HEK293 (cell line): Measurements from ENCODE around the gene KCNK1.

ENCODE experiments used
- CTCF ChIA-PET: fragments of 350-600 bp; formaldehyde crosslinking; extraction: SDS; loops from one replicate; lab custom pipeline; 2021; ENCODE audit warnings: antibody characterized with exemption; lab: Yijun Ruan, JAX
- POLR2A ChIA-PET: fragments of 300-600 bp; formaldehyde crosslinking; extraction: SDS; loops from one replicate; lab custom pipeline; 2020; ENCODE audit warnings: antibody characterized with exemption, inconsistent platforms; lab: Yijun Ruan, JAX
- H3K27ac ChIP-seq: fragments of 200-500 bp; sonication (Bioruptor generic); 2 replicates; pipeline ENCODE4 v1.5.1; 2014; ENCODE audit warnings: low read depth, low read length, control low read depth, inconsistent platforms; ENCODE audit errors: extremely low read depth
- H3K36me3 ChIP-seq, 2 experiments: fragments of 200-500 bp in 1 of 2; sonication (Bioruptor generic) in 1 of 2; 1 replicate in 1 of 2; 2 replicates in 1 of 2; pipeline ENCODE4 v1.5.1; 2014 to 2017; ENCODE audit warnings: inconsistent platforms in 2 of 2, low read length in 2 of 2; ENCODE audit not compliant: control insufficient read depth in 2 of 2, insufficient read depth in 1 of 2
- H3K4me1 ChIP-seq: fragments of 200-500 bp; sonication (Bioruptor generic); 2 replicates; pipeline ENCODE4 v1.5.1; 2014; ENCODE audit warnings: mild to moderate bottlenecking, low read length, inconsistent platforms; ENCODE audit not compliant: control insufficient read depth, insufficient read depth
- H3K4me3 ChIP-seq: 2 replicates; pipeline ENCODE4 v1.5.1; 2011; ENCODE audit warnings: low read depth, mild to moderate bottlenecking, control low read depth, low read length, moderate library complexity
- H3K9me3 ChIP-seq: fragments of 200-500 bp; sonication (Bioruptor generic); 2 replicates; pipeline ENCODE4 v1.5.1; 2014; ENCODE audit warnings: low read depth, low read length, inconsistent platforms; ENCODE audit not compliant: control insufficient read depth, insufficient read depth
- GFI1B ChIP-seq: fragments of 450-650 bp; formaldehyde crosslinking; IDR thresholded peaks from 2 replicates; pipeline ENCODE4 v1.5.1; 2016; ENCODE audit warnings: missing biosample characterization, missing genetic modification characterization
- REST ChIP-seq: fragments of 450-650 bp; formaldehyde crosslinking; IDR thresholded peaks from 2 replicates; pipeline ENCODE4 v1.5.1; 2016; ENCODE audit warnings: missing biosample characterization, missing genetic modification characterization
- ZNF112 ChIP-seq: fragments of 450-650 bp; formaldehyde crosslinking; IDR thresholded peaks from 2 replicates; pipeline ENCODE4 v1.5.0; 2017; ENCODE audit warnings: missing biosample characterization, missing genetic modification characterization
- ZNF132 ChIP-seq: fragments of 450-650 bp; formaldehyde crosslinking; IDR thresholded peaks from 2 replicates; pipeline ENCODE4 v1.5.1; 2017; ENCODE audit warnings: missing biosample characterization, missing genetic modification characterization, borderline replicate concordance
- ZNF133 ChIP-seq: fragments of 450-650 bp; formaldehyde crosslinking; IDR thresholded peaks from 2 replicates; pipeline ENCODE4 v1.5.1; 2016; ENCODE audit warnings: missing biosample characterization, missing genetic modification characterization
- ZNF16 ChIP-seq: fragments of 450-650 bp; formaldehyde crosslinking; IDR thresholded peaks from 2 replicates; pipeline ENCODE4 v1.5.1; 2016; ENCODE audit warnings: low read depth, missing biosample characterization, missing genetic modification characterization
- ZNF266 ChIP-seq: fragments of 450-650 bp; formaldehyde crosslinking; IDR thresholded peaks from 2 replicates; pipeline ENCODE4 v1.5.1; 2016; ENCODE audit warnings: missing biosample characterization, missing genetic modification characterization, low read depth
- ZNF610 ChIP-seq: fragments of 450-650 bp; formaldehyde crosslinking; IDR thresholded peaks from 2 replicates; pipeline ENCODE4 v1.5.1; 2016; ENCODE audit warnings: missing biosample characterization, missing genetic modification characterization, borderline replicate concordance
- ZNF624 ChIP-seq: fragments of 450-650 bp; formaldehyde crosslinking; IDR thresholded peaks from 2 replicates; pipeline ENCODE4 v1.5.1; 2017; ENCODE audit warnings: missing biosample characterization, missing genetic modification characterization
- ZNF660 ChIP-seq: fragments of 450-650 bp; IDR thresholded peaks from 2 replicates; pipeline ENCODE4 v1.5.1; 2018; ENCODE audit warnings: missing biosample characterization, mild to moderate bottlenecking, missing genetic modification characterization
- ZNF664 ChIP-seq: fragments of 450-650 bp; formaldehyde crosslinking; IDR thresholded peaks from 2 replicates; pipeline ENCODE4 v1.5.1; 2016; ENCODE audit warnings: missing biosample characterization, missing genetic modification characterization
- ZNF777 ChIP-seq: fragments of 450-650 bp; formaldehyde crosslinking; IDR thresholded peaks from 2 replicates; pipeline ENCODE4 v1.5.1; 2017; ENCODE audit warnings: missing biosample characterization, missing genetic modification characterization, borderline replicate concordance
- ZNF843 ChIP-seq: fragments of 450-650 bp; formaldehyde crosslinking; IDR thresholded peaks from 2 replicates; pipeline ENCODE4 v1.5.1; 2016; ENCODE audit warnings: missing biosample characterization, missing genetic modification characterization

The KCNK1 gene

GRCh38 chr1:233662575-233663304 is 48.8 kb downstream of the KCNK1 start:
- CTCF ChIA-PET: interaction anchor here (1.2 to 2.8 kb wide), 3 partner anchors 12 to 647 kb away, joined by 3 to 9 read pairs (median 3); no protein-coding TSS in a partner anchor
- peaks cover 0 to 13% of the 10 kb centered on the region in 2 experiments; a peak in 2 of 3 replicates for H3K36me3 ChIP-seq
- H3K9me3 ChIP-seq: no peaks in the 10 kb centered on the region
- TF ChIP-seq ZNF16 (tag by site-specific recombination): no peak
- TF ChIP-seq ZNF112 (tag by site-specific recombination): no peak
- peak; percentile 73 for TF ChIP-seq ZNF133 (tag by site-specific recombination)
- TF ChIP-seq, all 188 proteins: peak for 1
- Histone ChIP-seq H3K4me3 (no peak overlapping the region), H3K4me1 (no peaks in the 10 kb centered on the region), H3K27ac (no peak overlapping the region)
- POLR2A ChIA-PET: interaction anchor here (0.8 kb wide), 1 partner anchor 27 kb away, joined by 3 read pairs; no protein-coding TSS in a partner anchor

GRCh38 chr1:233664253-233664652 is 50.3 kb downstream of the KCNK1 start:
- TF ChIP-seq ZNF660 (no peak), REST (tag by site-specific recombination) (no peak), ZNF777 (tag by site-specific recombination) (no peak)
- H3K36me3 ChIP-seq: peaks cover 0 to 13% of the 10 kb centered on the region in 2 experiments; a peak in 2 of 3 replicates
- no peak overlapping the region for H3K4me3 ChIP-seq
- H3K9me3 ChIP-seq: no peaks in the 10 kb centered on the region
- no peaks in the 10 kb centered on the region for H3K4me1 ChIP-seq
- CTCF ChIA-PET: interaction anchor here (0.7 to 2.8 kb wide), 3 partner anchors 223 to 646 kb away, joined by 3 to 9 read pairs (median 3); partner anchors contain the start of gene SLC35F3
- no peak overlapping the region for H3K27ac ChIP-seq
- POLR2A ChIA-PET: no interaction called here

GRCh38 chr1:233664804-233665574 is 51.1 kb downstream of the KCNK1 start:
- Histone ChIP-seq H3K9me3 (no peaks in the 10 kb centered on the region), H3K4me3 (no peak overlapping the region), H3K27ac (no peak overlapping the region), H3K4me1 (no peaks in the 10 kb centered on the region), H3K36me3 (peaks cover 0 to 13% of the 10 kb centered on the region in 2 experiments; a peak in 2 of 3 replicates)
- TF ChIP-seq ZNF132 (tag by site-specific recombination): no peak
- TF ChIP-seq GFI1B (tag by site-specific recombination): no peak
- TF ChIP-seq ZNF624 (tag by site-specific recombination): no peak
- TF ChIP-seq ZNF664 (tag by site-specific recombination): no peak
- POLR2A ChIA-PET: no interaction called here
- CTCF ChIA-PET: interaction anchor here (0.7 to 1.1 kb wide), 2 partner anchors 10 to 239 kb away, joined by 3 to 4 read pairs; partner anchors contain the start of gene SLC35F3

- no peak overlapping the region for H3K27ac ChIP-seq
- POLR2A ChIA-PET: no interaction called here
- no peak for TF ChIP-seq ZNF266 (tag by site-specific recombination)
- no peak for TF ChIP-seq ZNF610 (tag by site-specific recombination)
- TF ChIP-seq ZNF843 (tag by site-specific recombination): no peak
- TF ChIP-seq, all 188 proteins: peak for 0
- H3K4me1 ChIP-seq: no peaks in the 10 kb centered on the region
- CTCF ChIA-PET: interaction anchor here (0.6 to 1.1 kb wide), 3 partner anchors 8 to 96 kb away, joined by 3 to 4 read pairs (median 4); no protein-coding TSS in a partner anchor
- peaks cover 0 to 10% of the 10 kb centered on the region in 2 experiments; a peak in 2 of 3 replicates for H3K36me3 ChIP-seq
- H3K9me3 ChIP-seq: no peaks in the 10 kb centered on the region
- no peak overlapping the region for H3K4me3 ChIP-seq
Observed at GRCh38 chr1:233665575-233666270, 51.8 kb downstream of the KCNK1 start.
